NK-92 treated with Interleukin-12 subunit alpha and Interleukin-12 subunit beta, amount 100 ng/mL, for 24 hours (cell line): ENCODE data around the gene VDAC2.
"Not testable (repeated sequence)": the region's sequence is repeated elsewhere in the genome, so short reads cannot be mapped to it uniquely, and the experiment has no call there.

ENCODE experiments used
- DNase-seq: peaks from one replicate; lab custom pipeline; 2025; lab: John Stamatoyannopoulos, UW

VDAC2 gene, protein sequence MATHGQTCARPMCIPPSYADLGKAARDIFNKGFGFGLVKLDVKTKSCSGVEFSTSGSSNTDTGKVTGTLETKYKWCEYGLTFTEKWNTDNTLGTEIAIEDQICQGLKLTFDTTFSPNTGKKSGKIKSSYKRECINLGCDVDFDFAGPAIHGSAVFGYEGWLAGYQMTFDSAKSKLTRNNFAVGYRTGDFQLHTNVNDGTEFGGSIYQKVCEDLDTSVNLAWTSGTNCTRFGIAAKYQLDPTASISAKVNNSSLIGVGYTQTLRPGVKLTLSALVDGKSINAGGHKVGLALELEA

DNA sequence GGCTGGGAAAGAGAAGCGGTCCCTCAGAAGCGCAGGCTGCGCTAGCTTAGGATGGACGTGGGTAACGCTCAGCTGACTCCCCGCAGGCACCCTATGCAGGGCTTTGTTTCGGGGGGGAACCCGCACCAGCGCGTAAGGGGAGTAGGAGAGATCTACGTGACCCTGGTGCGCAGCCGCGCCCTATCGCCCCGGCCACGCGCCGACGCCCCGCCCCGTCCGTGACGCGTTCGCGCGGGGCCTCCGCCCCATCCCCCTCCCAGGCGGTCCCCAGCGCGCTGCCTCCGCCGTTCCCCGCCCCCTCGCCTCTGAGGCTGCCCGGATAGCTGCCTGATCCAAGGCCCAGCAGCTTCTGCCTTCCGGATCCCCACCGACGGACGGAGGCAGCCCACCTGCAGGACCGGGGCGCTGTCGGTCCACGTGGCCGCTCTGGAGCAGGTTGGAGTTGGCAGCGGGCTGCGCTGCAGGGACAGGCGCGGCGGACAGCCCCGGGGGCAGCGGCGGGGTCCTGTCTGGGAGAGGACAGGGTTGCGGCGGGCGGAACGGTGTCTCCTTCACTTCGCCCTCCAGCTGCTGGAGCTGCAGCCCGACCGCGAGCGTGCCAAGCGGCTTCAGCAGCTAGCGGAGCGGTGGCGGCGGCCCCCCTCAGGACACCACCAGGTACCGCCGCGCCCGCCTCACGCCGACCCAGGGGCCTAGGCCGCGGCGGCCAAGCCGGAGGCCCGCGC lies at the start of gene VDAC2:
Gene VDAC2, plus strand, starts transcription at position 515 of the 725 bp plus-strand sequence. CDS start 363 bp downstream, outside the sequence.
- peak; percentile 86 for DNase-seq

DNA sequence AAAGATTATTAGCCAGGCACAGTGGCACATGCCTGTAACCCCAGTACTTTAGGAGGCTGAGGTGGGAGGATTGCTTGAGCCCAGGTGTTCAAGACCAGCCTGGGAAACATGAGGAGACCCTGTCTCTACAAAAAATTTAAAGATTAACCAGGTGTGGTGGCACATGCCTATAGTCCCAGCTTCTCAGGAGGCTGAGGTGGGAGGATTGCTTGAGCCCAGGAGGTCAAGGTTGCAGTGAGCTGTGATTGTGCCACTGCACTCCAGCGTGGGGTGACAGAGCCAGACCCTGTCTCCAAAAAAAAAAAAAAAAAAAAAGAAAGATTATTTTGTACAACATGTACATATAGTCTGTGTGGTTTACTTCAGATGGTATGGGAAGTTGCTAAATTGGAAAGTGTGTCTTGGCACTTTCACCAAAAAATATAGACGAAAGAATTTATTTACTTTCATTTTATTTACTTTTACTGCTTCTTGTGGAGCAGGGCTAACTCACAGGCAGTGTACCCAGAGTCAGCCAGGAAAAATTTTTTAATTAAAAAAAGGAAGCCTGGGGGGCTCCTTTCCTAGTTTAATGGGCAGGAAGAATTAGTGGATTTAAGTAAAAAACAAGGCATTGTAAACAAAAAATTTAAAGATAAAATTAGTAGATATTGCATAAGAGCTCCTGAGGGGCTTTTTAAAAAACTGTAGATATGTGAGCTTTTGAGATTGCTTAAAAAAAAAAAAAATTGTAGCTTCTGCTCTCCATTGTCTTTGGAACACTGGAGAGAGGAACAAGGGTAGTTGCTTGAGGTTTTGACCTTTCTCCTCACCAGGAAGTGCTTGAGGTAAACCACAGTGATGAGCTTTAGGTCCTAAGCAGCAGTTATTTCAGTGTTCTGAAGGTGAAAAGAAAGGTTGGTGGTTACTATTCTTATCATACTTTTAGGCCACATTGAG lies 44.6 kb upstream of the VDAC2 start:
- DNase-seq, result no peak

DNA sequence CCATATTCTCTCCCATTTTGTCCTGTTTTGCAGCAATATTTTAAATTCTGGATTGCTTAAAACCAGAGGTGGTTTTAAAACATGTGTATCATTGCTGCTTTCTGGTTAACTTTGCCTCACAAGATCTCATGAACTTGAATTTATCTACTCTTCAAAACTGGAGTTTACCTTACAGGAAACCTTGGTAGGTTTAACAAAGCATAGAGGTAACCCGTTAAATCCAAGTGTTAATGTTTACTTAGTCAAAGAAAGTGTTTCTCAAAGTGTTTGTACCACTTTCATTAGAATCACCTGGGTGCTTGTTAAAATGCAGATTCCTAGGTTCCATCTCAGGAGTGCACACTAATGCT lies 44.0 kb upstream of the VDAC2 start:
- DNase-seq, result no peak

DNA sequence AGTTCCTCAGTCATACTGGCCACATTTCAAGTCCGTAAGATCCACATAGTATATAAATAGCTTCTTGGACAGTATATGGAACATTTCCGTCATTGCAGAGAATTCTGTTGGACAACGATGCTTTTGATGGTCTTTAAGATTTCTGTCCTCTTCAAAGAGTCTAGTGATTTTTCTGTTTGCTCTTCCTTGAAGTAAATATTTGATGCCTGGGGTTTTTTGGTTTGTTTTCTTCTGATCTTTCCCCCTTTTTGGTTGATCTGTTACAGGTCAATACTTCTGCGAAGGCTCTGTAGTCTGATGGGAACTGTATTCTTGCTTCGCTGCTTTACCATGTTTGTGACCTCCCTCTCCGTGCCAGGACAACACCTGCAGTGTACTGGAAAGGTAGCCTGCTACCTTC lies 42.3 kb upstream of the VDAC2 start:
- DNase-seq, result no peak

DNA sequence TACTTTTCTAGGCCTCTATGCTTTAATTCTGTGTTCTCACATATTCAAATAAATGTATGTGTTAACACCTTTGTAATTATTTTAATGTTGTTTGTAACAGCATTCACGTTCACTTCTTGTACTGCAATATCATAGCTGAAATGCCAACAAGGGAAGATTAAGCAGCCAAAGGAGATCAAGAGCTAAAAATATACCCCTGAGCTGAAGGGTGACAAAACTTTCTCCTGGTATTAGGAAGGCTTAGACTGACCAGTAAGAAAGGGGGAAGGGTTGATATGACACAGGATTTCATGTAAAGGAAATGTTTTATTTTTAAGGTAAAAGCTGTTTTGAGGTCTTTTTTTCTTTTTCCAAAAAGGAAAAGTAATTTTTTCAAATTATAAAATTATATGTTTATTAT lies 40.4 kb upstream of the VDAC2 start:
- no peak for DNase-seq

DNA sequence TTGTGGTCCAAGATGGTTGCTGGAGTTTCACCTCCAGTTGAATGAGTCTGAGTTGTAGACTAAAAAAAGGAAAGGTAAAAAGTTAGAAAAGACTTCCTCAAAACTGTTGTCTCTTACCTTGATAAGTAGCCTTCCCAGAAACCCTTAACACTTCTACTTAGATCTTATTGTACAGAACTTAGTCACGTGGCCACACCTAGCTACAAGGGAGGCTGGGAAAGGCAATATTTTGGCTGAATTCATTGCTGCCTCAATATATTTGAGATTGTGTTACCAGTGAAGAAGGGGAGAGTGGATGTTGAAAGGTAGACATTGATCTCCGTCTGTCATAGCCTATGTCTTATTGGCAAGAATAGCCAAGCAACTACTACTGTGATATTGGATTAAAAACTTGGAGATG lies 35.5 kb upstream of the VDAC2 start:
- no peak for DNase-seq

DNA sequence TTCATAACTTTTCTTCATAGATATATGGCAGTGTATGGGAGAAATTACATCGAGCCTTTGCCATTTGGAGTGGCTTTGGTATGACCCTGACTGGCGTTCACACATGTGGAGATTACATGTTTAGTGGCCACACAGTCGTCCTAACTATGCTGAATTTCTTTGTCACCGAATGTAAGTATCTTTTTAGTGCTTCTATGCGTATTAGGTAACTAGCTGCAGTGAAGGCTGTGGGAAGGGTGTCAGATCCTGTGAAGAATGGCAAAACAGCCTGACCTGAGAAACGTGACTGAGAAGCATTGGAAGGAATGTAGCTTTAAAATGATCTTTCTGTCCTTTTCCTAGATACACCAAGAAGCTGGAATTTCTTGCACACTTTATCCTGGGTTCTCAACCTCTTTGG lies 34.5 kb upstream of the VDAC2 start:
- DNase-seq, result no peak

DNA sequence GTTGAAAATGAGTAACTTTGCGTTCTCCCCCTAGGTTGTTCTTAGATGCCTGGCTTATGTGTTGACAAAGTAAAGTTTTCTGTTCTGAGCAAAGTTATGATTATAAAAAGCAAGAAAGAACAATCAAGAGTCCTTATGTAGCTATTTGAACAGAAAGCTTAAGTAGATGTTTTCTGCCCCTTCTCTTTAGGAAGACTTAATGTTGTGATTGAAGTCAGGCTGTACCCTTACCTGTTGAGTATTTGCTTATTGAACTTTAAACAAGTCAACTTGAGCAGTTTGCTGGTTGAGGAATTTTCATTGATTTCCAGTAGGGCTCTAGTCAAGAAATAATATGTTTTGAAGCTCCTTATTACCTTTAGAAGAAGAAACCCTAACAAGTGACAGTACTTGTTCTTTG lies 33.9 kb upstream of the VDAC2 start:
- no peak for DNase-seq

DNA sequence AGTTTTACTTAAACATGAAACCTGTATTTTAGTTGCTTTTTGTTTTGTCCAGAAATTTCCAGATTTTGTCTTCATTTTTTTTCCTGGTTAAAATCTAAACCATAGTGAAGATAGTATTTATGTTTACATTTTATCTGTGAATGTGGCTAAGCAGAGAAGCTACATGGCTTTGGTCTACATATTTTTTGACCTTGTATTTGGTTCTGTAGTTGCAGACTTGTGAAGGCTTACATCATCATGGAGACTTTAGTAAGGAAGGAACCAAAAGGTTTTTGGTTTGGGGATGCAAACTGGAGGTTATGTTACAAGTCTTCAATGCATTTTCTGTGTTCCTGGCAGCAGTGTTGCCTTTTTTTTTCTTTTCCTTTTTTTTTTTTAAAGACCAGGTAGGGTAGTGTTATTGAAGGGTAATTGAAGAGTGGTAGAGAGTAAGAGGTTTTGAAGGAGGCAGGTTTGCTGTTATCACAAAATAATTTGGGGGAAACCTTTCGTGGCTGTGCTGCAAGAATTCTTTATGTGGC lies 30.9 kb upstream of the VDAC2 start:
- no peak for DNase-seq

DNA sequence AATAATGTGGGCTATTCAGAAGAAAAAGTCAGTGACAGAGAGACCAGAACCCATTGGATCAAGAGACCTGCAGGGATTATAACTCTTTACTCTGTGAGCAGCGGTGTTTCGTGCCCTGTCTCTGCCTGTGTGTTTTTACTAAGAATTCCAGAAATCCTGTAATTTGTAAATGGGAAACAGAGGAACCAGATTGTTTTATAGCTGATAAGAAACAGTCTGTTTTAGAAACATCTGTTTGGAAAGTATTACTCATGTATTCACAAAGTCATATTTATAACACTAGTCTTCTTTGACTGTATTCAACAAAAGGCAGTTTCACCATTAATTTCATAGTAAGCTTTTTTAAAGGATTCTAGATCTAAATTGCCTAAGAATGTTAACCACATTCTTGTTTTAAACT lies 30.0 kb upstream of the VDAC2 start:
- no peak for DNase-seq

DNA sequence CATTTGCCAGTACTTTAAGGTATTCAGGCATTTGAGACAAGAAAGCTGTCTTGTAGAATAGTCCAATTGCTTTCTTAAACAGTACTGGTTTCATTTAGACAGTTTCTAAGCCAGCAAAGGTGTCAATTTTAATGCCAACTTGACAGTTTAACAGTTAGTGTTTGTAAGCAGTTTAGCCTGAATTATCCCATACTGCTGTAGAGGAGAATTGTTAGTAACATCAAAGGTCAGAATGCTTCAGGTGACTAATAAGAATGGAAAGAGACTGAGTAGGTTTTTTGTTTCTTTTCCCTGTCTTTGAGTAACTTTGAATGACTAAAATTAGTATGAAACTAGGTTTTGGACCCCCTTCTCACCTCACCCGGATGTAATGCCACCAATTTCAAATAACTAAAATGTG lies 29.5 kb upstream of the VDAC2 start:
- DNase-seq, result no peak

DNA sequence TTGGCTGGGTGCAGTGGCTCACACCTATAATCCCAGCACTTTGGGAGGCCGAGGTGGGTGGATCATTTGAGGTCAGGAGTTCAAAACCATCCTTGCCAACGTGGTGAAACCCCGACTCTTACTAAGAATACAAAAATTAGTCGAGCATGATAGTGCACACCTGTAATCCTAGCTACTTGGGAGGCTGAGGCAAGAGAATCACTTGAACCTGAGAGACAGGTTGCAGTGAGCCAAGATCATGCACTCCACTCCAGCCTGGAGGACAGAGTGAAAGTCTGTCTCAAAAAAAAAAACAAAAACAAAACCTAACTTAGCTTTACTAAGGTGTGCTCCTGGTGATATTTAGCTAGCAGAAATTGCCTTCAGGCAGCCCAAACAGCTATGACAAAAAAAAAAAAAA lies 24.3 kb upstream of the VDAC2 start:
- no peak for DNase-seq

DNA sequence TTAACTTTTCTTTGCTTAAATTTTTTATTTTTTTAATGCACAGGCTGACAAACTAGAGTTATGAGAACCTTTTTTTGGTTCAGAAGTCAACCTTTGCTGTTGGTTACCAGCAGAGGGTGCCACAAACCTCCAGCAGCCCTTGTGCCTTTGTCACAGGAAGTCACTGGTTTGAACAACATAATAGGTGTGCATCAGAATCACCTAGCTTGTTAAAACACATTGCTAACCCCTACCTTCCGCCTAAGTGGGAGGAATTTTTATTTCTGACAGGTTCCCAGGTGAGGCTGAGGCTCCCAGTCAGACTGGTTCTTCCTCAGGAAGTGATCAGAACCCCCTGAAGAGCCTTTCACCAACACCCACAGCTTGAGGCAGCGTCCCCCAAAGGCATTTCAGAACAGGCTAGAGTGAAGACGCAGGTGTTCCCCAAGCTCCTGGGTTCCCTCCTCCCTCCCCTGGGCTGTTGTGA lies 22.6 kb upstream of the VDAC2 start:
- DNase-seq, result peak; percentile 39

DNA sequence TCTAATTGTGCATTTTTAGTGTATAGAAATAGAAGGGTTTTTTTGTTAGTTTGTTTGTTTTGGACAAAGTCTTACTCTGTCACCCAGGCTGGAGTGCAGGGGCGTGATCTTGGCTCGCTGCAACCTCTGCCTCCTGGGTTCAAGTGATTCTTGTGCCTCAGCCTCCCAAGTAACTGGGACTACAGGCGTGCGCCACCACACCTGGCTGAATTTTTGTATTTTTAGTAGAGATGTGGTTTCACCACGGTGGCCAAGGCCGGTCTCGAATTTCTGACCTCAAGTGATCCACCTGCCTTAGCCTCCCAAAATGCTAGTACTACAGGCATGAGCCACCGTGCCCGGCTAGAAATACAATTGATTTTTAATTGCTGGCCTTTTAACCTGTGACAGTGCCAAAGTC lies 22.1 kb upstream of the VDAC2 start:
- not testable (repeated sequence) for DNase-seq

DNA sequence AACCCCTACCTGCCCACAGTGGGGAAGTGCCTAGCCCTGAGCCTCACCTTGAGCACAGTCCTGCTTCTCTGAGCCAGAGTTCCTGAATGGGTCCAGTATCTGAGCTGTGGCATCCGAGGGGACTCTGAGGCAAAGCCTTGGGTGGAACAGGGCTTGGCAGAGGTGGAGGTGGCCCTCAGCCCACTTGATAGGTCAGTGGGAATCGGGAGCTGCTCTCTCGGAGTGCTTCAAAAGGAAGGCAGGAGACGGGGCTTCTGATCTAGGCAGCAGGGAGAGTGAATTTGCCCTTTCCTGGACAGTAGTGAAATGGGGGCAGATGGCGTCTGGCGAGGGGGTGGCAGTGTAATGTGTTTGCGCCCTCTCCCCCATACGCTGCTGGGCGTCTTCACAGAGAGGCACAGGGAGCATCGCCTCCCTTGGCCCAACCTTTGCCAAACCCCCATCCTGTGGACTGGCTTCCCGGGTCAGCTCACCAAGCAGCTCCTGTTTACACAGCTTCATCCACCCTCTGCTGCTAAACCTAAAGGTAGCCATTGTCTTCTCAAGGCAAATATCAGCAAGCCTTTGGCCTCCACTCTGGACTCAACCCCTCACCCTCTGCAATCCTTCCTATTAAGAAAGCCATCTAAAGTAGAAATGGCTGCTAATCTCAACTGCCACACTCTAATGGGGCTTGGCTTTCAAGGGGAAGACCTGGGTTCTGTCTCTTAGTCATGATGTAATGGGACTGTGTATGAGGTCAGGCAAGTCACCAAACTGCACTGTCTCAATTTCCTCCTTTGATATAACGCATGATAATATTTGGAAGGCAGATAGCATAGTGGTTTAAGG lies 21.1 kb upstream of the VDAC2 start:
- DNase-seq, result no peak

DNA sequence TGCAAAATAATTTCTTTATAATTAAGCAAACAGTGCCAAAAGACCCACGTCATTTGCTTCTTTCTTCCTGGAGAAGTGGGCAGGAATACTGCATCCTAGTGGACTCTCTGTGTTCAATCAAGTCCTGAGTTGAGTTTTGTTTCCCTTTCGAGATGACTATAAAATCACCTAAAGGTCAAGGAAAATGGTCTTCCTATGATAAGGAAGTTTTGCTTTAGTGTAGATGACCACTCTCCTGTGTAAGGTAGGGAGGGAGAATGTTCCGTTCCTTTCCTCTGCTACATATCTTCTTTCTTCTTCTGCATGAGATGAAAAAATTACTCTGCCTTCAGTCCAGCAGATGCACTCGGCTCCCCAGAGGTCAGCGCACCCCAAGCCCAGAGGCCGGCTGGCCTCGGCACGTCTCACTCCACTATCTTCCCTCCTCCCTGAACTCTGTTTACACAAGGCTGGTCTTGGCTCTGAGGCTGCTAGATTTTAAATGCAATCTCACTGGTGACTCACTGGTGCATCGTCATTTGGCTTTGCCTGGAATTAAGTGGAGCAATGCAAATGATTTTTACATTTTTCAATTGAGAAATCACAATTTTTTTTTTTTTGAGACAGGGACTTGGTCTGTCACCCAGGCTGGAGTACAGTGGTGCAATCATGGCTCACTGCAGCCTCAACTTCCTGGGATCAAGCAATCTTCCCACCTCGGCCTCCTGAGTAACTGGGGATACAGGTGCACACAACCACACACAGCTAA lies 18.6 kb upstream of the VDAC2 start:
- DNase-seq, result no peak

DNA sequence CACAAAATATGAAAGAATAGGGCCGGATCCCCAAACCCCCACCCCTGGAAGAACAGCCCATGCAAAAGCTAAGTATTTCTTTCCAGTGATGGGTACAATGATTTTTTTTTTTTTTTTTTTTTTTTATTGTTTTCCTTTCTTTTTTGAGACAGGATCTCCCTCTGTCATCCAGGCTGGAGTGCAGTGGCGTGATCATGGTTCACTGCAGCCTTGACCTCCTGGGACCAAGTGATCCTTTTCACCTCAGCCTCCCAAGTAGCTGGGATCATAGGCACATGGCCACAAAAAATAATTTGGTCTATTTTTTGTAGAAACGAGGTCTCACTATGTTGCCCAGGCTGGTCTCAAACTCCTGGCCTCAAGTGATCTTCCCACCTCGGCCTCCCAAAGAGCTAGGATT lies 16.0 kb upstream of the VDAC2 start:
- not testable (repeated sequence) for DNase-seq

DNA sequence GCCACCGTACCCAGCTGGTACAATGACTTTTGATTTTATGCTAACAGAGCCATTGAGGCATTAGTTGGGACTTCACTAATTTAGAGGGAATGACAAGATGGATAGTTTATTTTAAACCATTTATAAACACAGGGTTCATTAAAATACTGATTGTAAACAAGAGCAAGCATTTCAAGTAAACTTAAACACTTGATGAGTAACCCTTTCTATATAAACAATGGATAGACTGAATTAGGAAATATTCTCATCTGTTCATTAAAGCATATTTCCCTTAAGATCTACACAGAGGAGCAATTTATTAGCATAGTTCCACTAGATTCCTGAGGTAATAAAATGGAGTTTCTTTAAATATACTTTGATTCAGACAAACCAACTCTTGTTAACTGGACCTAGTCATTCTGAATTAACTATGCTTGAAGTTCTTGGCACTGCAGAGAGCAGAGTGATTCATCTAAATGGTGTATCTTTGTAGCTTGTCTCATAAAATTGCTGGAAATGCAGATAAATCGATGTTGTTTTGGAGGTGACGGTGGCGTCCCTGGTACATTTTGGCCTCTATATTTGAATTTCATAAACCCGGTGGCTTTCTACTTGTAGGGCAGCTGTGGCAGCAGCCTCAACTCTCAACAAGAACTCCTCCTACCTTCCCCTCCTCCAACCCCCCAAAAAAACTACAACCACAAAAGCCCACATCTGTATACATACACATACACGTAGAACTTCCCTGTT lies 15.4 kb upstream of the VDAC2 start:
- no peak for DNase-seq

DNA sequence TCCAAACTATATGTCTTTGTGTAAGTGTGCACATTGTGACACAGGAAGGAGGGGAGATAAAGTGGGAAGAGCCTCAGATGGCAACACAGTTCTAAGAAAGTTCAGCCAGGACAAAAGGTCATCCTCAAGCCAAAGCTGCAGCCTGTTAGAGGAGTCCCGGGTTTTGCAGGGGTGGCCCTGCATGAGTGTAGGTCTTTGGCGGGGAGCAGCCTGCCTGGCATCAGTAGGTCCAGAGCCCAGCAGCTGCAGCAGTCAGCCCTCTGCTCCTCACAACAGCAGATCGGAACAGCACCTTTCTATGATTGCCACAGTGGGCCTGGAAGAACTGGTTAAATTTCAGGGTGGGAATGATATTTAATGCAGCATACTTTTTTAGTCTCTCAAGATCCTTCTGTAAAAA lies 13.5 kb upstream of the VDAC2 start:
- DNase-seq, result no peak

DNA sequence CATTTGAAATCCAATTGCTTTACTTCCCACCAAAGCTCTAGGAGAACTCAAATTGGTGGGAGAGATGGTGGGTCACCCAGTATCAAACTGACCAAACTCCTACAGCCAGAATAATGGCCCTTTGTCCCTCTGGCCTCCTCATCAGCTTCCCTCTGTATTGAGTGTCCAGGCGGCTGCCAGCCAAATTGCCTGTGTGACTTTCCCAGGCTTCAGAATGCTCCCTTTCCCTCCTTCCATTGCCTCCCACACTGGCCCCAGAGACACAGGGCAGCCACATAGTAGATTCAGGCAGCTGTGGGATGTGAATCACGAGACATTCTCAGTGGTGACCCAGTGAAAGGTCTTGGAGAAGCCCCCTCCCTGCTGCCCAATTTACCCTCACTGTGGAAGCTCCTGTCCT lies 12.7 kb upstream of the VDAC2 start:
- no peak for DNase-seq
